GM12873 (cell line): ENCODE data around the gene IPO8.

ENCODE experiments used
- TF ChIP-seq, protein P1 (sequence below): IDR thresholded peaks from 2 replicates; pipeline ENCODE4 v1.5.1; 2012; ENCODE audit warnings: low read depth, mild to moderate bottlenecking, moderate library complexity, low read length, control low read depth; ENCODE audit not compliant: insufficient read depth; ENCODE audit errors: missing control alignments

IPO8 gene

GRCh38 chr12:30687265-30687986, 8.2 kb downstream of the IPO8 start:
- TF ChIP-seq, protein P1, sequence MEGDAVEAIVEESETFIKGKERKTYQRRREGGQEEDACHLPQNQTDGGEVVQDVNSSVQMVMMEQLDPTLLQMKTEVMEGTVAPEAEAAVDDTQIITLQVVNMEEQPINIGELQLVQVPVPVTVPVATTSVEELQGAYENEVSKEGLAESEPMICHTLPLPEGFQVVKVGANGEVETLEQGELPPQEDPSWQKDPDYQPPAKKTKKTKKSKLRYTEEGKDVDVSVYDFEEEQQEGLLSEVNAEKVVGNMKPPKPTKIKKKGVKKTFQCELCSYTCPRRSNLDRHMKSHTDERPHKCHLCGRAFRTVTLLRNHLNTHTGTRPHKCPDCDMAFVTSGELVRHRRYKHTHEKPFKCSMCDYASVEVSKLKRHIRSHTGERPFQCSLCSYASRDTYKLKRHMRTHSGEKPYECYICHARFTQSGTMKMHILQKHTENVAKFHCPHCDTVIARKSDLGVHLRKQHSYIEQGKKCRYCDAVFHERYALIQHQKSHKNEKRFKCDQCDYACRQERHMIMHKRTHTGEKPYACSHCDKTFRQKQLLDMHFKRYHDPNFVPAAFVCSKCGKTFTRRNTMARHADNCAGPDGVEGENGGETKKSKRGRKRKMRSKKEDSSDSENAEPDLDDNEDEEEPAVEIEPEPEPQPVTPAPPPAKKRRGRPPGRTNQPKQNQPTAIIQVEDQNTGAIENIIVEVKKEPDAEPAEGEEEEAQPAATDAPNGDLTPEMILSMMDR, result no peak

DNA sequence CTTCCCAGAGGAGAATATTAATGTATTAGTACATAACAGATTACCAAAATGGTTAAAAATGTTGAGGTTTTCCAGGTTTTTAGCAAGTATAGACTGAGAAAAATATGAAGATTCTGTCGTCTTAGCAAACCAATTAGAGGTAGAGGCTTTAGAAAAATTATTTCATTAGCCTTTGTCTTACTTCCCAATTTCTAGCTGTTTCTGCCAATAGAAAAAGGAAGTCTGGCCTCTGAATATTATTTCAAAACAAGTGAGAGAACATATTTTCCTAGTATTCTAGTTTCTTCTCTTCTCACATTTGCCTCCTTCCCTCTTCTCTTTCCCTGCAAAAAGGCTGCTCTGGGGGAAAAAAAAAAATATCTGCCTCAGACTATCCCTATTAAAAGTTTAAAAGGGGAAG, 16.4 kb downstream of the IPO8 start:
- TF ChIP-seq, protein P1, result no peak

- TF ChIP-seq, protein P1, result no peak
These were observed 17.4 kb downstream of the IPO8 start for GRCh38 chr12:30678221-30678620.

GRCh38 chr12:30661210-30661609, 34.5 kb downstream of the IPO8 start:
- TF ChIP-seq, protein P1, result no peak

DNA sequence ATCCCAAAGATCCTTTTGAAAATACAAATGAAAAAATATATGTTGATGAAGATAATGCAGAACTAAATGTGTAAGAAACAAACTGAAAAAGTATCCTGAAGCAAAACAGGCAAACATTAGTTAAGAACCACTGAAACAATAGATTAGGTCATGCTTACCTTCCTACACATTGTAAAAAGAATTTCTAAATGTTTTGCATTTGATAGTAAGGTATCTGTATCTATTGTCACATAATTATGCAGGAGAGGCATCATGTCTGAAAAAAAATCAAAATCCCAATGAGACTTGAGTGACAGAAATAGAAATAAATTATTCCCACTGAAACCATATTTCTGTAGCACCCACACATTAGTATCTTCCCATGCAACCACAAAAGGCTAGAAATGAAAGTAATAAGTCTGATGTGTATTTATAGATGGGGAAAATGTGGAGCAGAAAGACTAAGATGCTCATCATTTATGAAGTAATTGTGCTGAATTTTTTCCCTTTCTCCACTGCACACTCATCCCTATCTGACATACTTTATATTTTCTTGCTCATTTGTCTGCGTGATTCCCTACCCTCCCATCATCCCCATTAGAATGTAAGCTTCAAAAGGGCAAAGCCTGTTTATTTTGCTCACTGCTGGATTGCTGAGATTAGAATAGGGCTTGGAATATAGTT, 43.5 kb downstream of the IPO8 start:
- TF ChIP-seq, protein P1, result no peak

GRCh38 chr12:30646821-30647220, 48.8 kb downstream of the IPO8 start:
- TF ChIP-seq, protein P1, result no peak

- TF ChIP-seq, protein P1, result no peak
These were observed 52.3 kb downstream of the IPO8 start for GRCh38 chr12:30643366-30643765.
